ENCODE results near the gene ADAMTS20.

Gene ADAMTS20

GRCh38 chr12:43306066-43306465 lies 245.9 kb downstream of the ADAMTS20 start:
- H3K9me3 ChIP-seq (ENCODE audit: control insufficient read depth, low read length), result no peaks in the 10 kb centered on the region
- H3K4me3 ChIP-seq (ENCODE audit: insufficient read depth, low read depth, low read length), result no peak overlapping the region
- no peak overlapping the region for H3K27ac ChIP-seq (ENCODE audit: insufficient read depth, low read depth, low read length, poor library complexity, severe bottlenecking)
- WGBS, 2 experiments, result 91 to 100% methylated on average over 1 of the region's 3 CpGs
- H3K4me1 ChIP-seq (ENCODE audit: control insufficient read depth, insufficient read depth, low read length), result no peaks in the 10 kb centered on the region
- H3K27me3 ChIP-seq (ENCODE audit: control insufficient read depth, insufficient read depth, low read length, poor library complexity, severe bottlenecking), result no peaks in the 10 kb centered on the region
- no peaks in the 10 kb centered on the region for H3K36me3 ChIP-seq (ENCODE audit: control insufficient read depth, insufficient read depth, low read length)

DNA sequence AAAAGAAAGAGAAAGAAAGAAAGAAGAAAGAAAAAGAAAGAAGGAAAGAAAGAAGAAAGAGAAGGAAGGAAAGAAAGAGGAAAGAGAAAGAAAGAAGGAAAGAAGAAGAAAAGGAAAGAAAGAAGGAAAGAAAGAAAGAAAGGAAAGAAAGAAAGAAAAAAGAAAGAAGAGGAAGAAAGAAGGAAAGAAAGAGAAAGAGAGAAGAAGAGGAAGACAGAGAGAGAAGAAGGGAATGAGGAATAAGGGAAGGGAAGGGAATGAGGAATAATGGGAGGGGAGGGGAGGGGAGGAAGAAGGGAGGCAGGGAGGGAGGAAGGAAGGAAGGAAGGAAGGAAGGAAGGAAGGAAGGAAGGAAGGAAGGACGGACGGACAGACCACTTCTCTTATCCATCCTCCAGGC lies 246.9 kb downstream of the ADAMTS20 start:
- H3K9me3 ChIP-seq (ENCODE audit: control insufficient read depth, low read length), result no peaks in the 10 kb centered on the region
- no peaks in the 10 kb centered on the region for H3K36me3 ChIP-seq (ENCODE audit: control insufficient read depth, insufficient read depth, low read length)
- no peak overlapping the region for H3K4me3 ChIP-seq (ENCODE audit: insufficient read depth, low read depth, low read length)
- no peaks in the 10 kb centered on the region for H3K27me3 ChIP-seq (ENCODE audit: control insufficient read depth, insufficient read depth, low read length, poor library complexity, severe bottlenecking)
- 62 to 84% methylated on average over 2 of the region's 2 CpGs for whole genome bisulfite sequencing, 2 experiments
- H3K27ac ChIP-seq (ENCODE audit: insufficient read depth, low read depth, low read length, poor library complexity, severe bottlenecking), result no peak overlapping the region
- H3K4me1 ChIP-seq (ENCODE audit: control insufficient read depth, insufficient read depth, low read length), result no peaks in the 10 kb centered on the region

Measured in ectodermal cell (in vitro differentiated cells).